ENCODE results near the gene GRID2IP.

GRID2IP gene

GRCh38 chr7:6482743-6483119, 68.5 kb downstream of the GRID2IP start:
- peaks cover 61% of the 10 kb centered on the region for H3K79me2 ChIP-seq (ENCODE audit: insufficient read depth, low read length)
- H3K9me2 ChIP-seq (replicated peaks; ENCODE audit: insufficient read depth, low read length) = no peaks in the 10 kb centered on the region
- H3K27ac ChIP-seq (ENCODE audit: low read depth, low read length) = no peak overlapping the region

GRCh38 chr7:6482307-6482706, 69.0 kb downstream of the GRID2IP start:
- H2AFZ ChIP-seq (ENCODE audit: low read depth, low read length, severe bottlenecking) = no peak overlapping the region
- no peaks in the 10 kb centered on the region for H3K9me3 ChIP-seq (ENCODE audit: insufficient read depth, low read length)
- no peaks in the 10 kb centered on the region for H3K27me3 ChIP-seq (ENCODE audit: low read length)
- H3K79me2 ChIP-seq (ENCODE audit: insufficient read depth, low read length) = peaks cover 65% of the 10 kb centered on the region
- no peaks in the 10 kb centered on the region for H3K9me2 ChIP-seq (replicated peaks; ENCODE audit: insufficient read depth, low read length)
- H3K4me3 ChIP-seq (ENCODE audit: insufficient read depth, low read length, poor library complexity, severe bottlenecking) = peak overlapping the region; percentile 94
- peak overlapping the region; percentile 94 for H3K9ac ChIP-seq (ENCODE audit: low read length)
- TF ChIP-seq CTCF (IDR thresholded peaks at IDR 0.05; ENCODE audit: insufficient read depth, low read length, poor library complexity, severe bottlenecking) = no peak
- TF ChIP-seq EZH2phosphoT487 (conservative IDR thresholded peaks at IDR 0.05; ENCODE audit: low read length) = no peak
- H3K36me3 ChIP-seq (ENCODE audit: low read length) = peaks cover 6% of the 10 kb centered on the region; the same call in 1 of the 2 replicates
- H3F3A ChIP-seq (ENCODE audit: insufficient read depth) = no peaks in the 10 kb centered on the region
- no peak overlapping the region for H3K27ac ChIP-seq (ENCODE audit: low read depth, low read length)
- peaks cover 10% of the 10 kb centered on the region; the same call in 1 of the 2 replicates for H4K20me1 ChIP-seq (ENCODE audit: low read depth, low read length)
- peak overlapping the region; percentile 83 for H3K4me2 ChIP-seq (ENCODE audit: low read depth, low read length, poor library complexity, severe bottlenecking)

More at GRCh38 chr7:6482743-6483119, 68.5 kb downstream of the GRID2IP start:
- H3K4me3 ChIP-seq (ENCODE audit: insufficient read depth, low read length, poor library complexity, severe bottlenecking) = peak overlapping the region; percentile 94
- peak overlapping the region; percentile 94 for H3K9ac ChIP-seq (ENCODE audit: low read length)
- H3K27me3 ChIP-seq (ENCODE audit: low read length) = no peaks in the 10 kb centered on the region
- H3K36me3 ChIP-seq (ENCODE audit: low read length) = peaks cover 6% of the 10 kb centered on the region; the same call in 1 of the 2 replicates
- peak overlapping the region; percentile 83 for H3K4me2 ChIP-seq (ENCODE audit: low read depth, low read length, poor library complexity, severe bottlenecking)
- H4K20me1 ChIP-seq (ENCODE audit: low read depth, low read length) = peaks cover 6% of the 10 kb centered on the region; the same call in 1 of the 2 replicates
- TF ChIP-seq EZH2phosphoT487 (conservative IDR thresholded peaks at IDR 0.05; ENCODE audit: low read length) = no peak
- no peak for TF ChIP-seq CTCF (IDR thresholded peaks at IDR 0.05; ENCODE audit: insufficient read depth, low read length, poor library complexity, severe bottlenecking)
- H3K9me3 ChIP-seq (ENCODE audit: insufficient read depth, low read length) = no peaks in the 10 kb centered on the region
- H3F3A ChIP-seq (ENCODE audit: insufficient read depth) = no peaks in the 10 kb centered on the region
- no peak overlapping the region for H2AFZ ChIP-seq (ENCODE audit: low read depth, low read length, severe bottlenecking)

- H3K36me3 ChIP-seq (ENCODE audit: low read length) = peaks cover 6% of the 10 kb centered on the region; the same call in 1 of the 2 replicates
- no peaks in the 10 kb centered on the region for H3K27me3 ChIP-seq (ENCODE audit: low read length)
- no peaks in the 10 kb centered on the region for H3F3A ChIP-seq (ENCODE audit: insufficient read depth)
- H3K79me2 ChIP-seq (ENCODE audit: insufficient read depth, low read length) = peaks cover 74% of the 10 kb centered on the region
- H3K4me3 ChIP-seq (ENCODE audit: insufficient read depth, low read length, poor library complexity, severe bottlenecking) = no peak overlapping the region
- no peak for TF ChIP-seq CTCF (IDR thresholded peaks at IDR 0.05; ENCODE audit: insufficient read depth, low read length, poor library complexity, severe bottlenecking)
- TF ChIP-seq EZH2phosphoT487 (conservative IDR thresholded peaks at IDR 0.05; ENCODE audit: low read length) = no peak
- H3K9me2 ChIP-seq (replicated peaks; ENCODE audit: insufficient read depth, low read length) = no peaks in the 10 kb centered on the region
- no peak overlapping the region for H2AFZ ChIP-seq (ENCODE audit: low read depth, low read length, severe bottlenecking)
- H4K20me1 ChIP-seq (ENCODE audit: low read depth, low read length) = peaks cover 18% of the 10 kb centered on the region; the same call in 1 of the 2 replicates
- peak overlapping the region; percentile 9 for H3K4me2 ChIP-seq (ENCODE audit: low read depth, low read length, poor library complexity, severe bottlenecking)
- H3K27ac ChIP-seq (ENCODE audit: low read depth, low read length) = no peak overlapping the region
- no peak overlapping the region for H3K9ac ChIP-seq (ENCODE audit: low read length)
- no peaks in the 10 kb centered on the region for H3K9me3 ChIP-seq (ENCODE audit: insufficient read depth, low read length)
Measured at GRCh38 chr7:6481445-6481844, 69.8 kb downstream of the GRID2IP start.

All from SU-DHL-6 (cell line).